Kidney epithelial cell (primary cell): Measurements from ENCODE around the gene ECE1. TPM values are rescaled to one million over a fixed set of nuclear protein-coding genes. Genes with fewer than 3 reads are reported as not detected.

Experiments
- DNase-seq: peaks from one replicate; pipeline ENCODE4 v3.0.0-alpha.2; 2010; ENCODE audit warnings: low read depth
- H3K27me3 ChIP-seq: 2 replicates; pipeline ENCODE4 v1.6.0; 2011; ENCODE audit warnings: low read length; ENCODE audit not compliant: control insufficient read depth, insufficient read depth
- H3K36me3 ChIP-seq: 2 replicates; pipeline ENCODE4 v1.5.1; 2011; ENCODE audit warnings: low read length; ENCODE audit not compliant: control insufficient read depth, insufficient read depth
- H3K4me3 ChIP-seq: 2 replicates; pipeline ENCODE4 v1.5.1; 2011; ENCODE audit warnings: low read depth, mild to moderate bottlenecking, control low read depth, low read length
- CTCF ChIP-seq: IDR thresholded peaks from 2 replicates; pipeline ENCODE4 v1.5.1; 2011; ENCODE audit warnings: mild to moderate bottlenecking, moderate library complexity, low read length, control low read depth, inconsistent platforms; ENCODE audit not compliant: insufficient read depth, poor library complexity, severe bottlenecking
- total RNA-seq: library from RNA; depleted of rRNA; stranded (reverse); fragments of >200 nt; gene quantifications from 2 replicates; pipeline ENCODE4 v1.2.3, GENCODE V29; 2015

Gene ECE1
- total RNA-seq, 1 donor from 2014 or later: 181 TPM

GRCh38 chr1:21332554-21333311 is 42.5 kb upstream of the ECE1 start:
- no peak for DNase-seq
- no peak for TF ChIP-seq CTCF
- H3K27me3 ChIP-seq: no peaks in the 10 kb centered on the region
- no peaks in the 10 kb centered on the region for H3K36me3 ChIP-seq
- H3K4me3 ChIP-seq: no peak overlapping the region

GRCh38 chr1:21331752-21332478 is 41.7 kb upstream of the ECE1 start:
- H3K27me3 ChIP-seq: no peaks in the 10 kb centered on the region
- no peaks in the 10 kb centered on the region for H3K36me3 ChIP-seq
- no peak overlapping the region for H3K4me3 ChIP-seq
- TF ChIP-seq CTCF: no peak
- no peak for DNase-seq

GRCh38 chr1:21330544-21330943 is 40.3 kb upstream of the ECE1 start:
- TF ChIP-seq CTCF: no peak
- Histone ChIP-seq H3K4me3 (no peak overlapping the region), H3K27me3 (no peaks in the 10 kb centered on the region), H3K36me3 (no peaks in the 10 kb centered on the region)
- DNase-seq: no peak

- Histone ChIP-seq H3K27me3 (no peaks in the 10 kb centered on the region), H3K4me3 (no peak overlapping the region), H3K36me3 (no peaks in the 10 kb centered on the region)
- peak; percentile 72 for DNase-seq
- peak; percentile 2 for TF ChIP-seq CTCF
Observed at GRCh38 chr1:21329209-21329844, 39.1 kb upstream of the ECE1 start.

GRCh38 chr1:21327566-21328323 is 37.5 kb upstream of the ECE1 start:
- TF ChIP-seq CTCF: no peak
- no peak for DNase-seq
- H3K36me3 ChIP-seq: no peaks in the 10 kb centered on the region
- H3K4me3 ChIP-seq: no peak overlapping the region
- H3K27me3 ChIP-seq: no peaks in the 10 kb centered on the region
